Epithelial cell of proximal tubule (primary cell): ENCODE data around the gene MAPK6. TPM values are rescaled to one million over a fixed set of nuclear protein-coding genes. Genes with fewer than 3 reads are reported as not detected.
A peak's percentile ranks its signal among the peaks of the same experiment; 100 is the strongest.

ENCODE experiments used
- DNase-seq: peaks from one replicate; pipeline ENCODE4 v3.0.0-alpha.2; 2011; ENCODE audit warnings: low read depth
- H3K4me3 ChIP-seq: 2 replicates; pipeline ENCODE4 v1.5.1; 2011; ENCODE audit warnings: low read depth, mild to moderate bottlenecking, low read length
- CTCF ChIP-seq: conservative IDR thresholded peaks from 2 replicates; pipeline ENCODE4 v1.5.1; 2012; ENCODE audit warnings: low read depth, mild to moderate bottlenecking, low read length
- total RNA-seq: library from RNA; depleted of rRNA; stranded (reverse); fragments of >200 nt; gene quantifications from 2 replicates; pipeline ENCODE4 v1.2.3, GENCODE V29; 2015

The MAPK6 gene
- total RNA-seq, 1 donor from 2014 or later: 32.6 TPM

GRCh38 chr15:52011711-52012144, 7.3 kb upstream of the MAPK6 start:
- no peak overlapping the region for H3K4me3 ChIP-seq
- TF ChIP-seq CTCF: no peak
- DNase-seq: no peak

GRCh38 chr15:52012210-52012609, 6.8 kb upstream of the MAPK6 start:
- no peak for DNase-seq
- TF ChIP-seq CTCF: no peak
- H3K4me3 ChIP-seq: no peak overlapping the region

GRCh38 chr15:52013151-52013791, 5.7 kb upstream of the MAPK6 start:
- TF ChIP-seq CTCF: no peak
- no peak for DNase-seq
- H3K4me3 ChIP-seq: no peak overlapping the region

GRCh38 chr15:52014616-52015015, 4.4 kb upstream of the MAPK6 start:
- TF ChIP-seq CTCF: no peak
- no peak overlapping the region for H3K4me3 ChIP-seq
- DNase-seq: no peak

GRCh38 chr15:52016316-52016715, 2.7 kb upstream of the MAPK6 start:
- no peak overlapping the region for H3K4me3 ChIP-seq
- no peak for TF ChIP-seq CTCF
- DNase-seq: no peak

- TF ChIP-seq CTCF: no peak
- no peak for DNase-seq
- H3K4me3 ChIP-seq: peak overlapping the region; percentile 71
Observed at GRCh38 chr15:52018244-52018643, 775 bp upstream of the MAPK6 start.
